Osteocyte (in vitro differentiated cells): ENCODE data around the gene TEAD3. TPM values are rescaled to one million over a fixed set of nuclear protein-coding genes. Genes with fewer than 3 reads are reported as not detected.

ENCODE experiments used
- DNase-seq: peaks from one replicate; pipeline ENCODE4 v3.0.0; 2021; ENCODE audit warnings: mixed read lengths; ENCODE audit not compliant: unreplicated experiment; ENCODE audit errors: extremely low spot score
- H3K27ac Mint-ChIP-seq: one replicate; pipeline ENCODE4 v1.8.0; 2021; ENCODE audit warnings: mild to moderate bottlenecking, mixed read lengths; ENCODE audit not compliant: unreplicated experiment
- H3K27me3 Mint-ChIP-seq: one replicate; pipeline ENCODE4 v1.8.0; 2021; ENCODE audit warnings: mixed read lengths; ENCODE audit not compliant: unreplicated experiment
- H3K36me3 Mint-ChIP-seq: one replicate; pipeline ENCODE4 v1.8.0; 2021; ENCODE audit warnings: mixed read lengths; ENCODE audit not compliant: unreplicated experiment
- H3K4me1 Mint-ChIP-seq: one replicate; pipeline ENCODE4 v1.8.0; 2021; ENCODE audit warnings: mixed read lengths; ENCODE audit not compliant: unreplicated experiment
- H3K4me3 Mint-ChIP-seq: one replicate; pipeline ENCODE4 v1.8.0; 2021; ENCODE audit warnings: mild to moderate bottlenecking, moderate library complexity, mixed read lengths; ENCODE audit not compliant: unreplicated experiment
- H3K9me3 Mint-ChIP-seq: one replicate; pipeline ENCODE4 v1.8.0; 2021; ENCODE audit warnings: mixed read lengths; ENCODE audit not compliant: unreplicated experiment
- total RNA-seq: library from RNA; stranded (reverse); gene quantifications from 2 replicates; pipeline ENCODE4 v1.2.1, GENCODE V29; 2021
- TF ChIP-seq, protein P1 (sequence below): fragments of 200-600 bp; sonication (generic); IDR thresholded peaks from 2 replicates; pipeline ENCODE4 v1.5.0; 2021; ENCODE audit warnings: antibody characterized with exemption, mild to moderate bottlenecking, moderate library complexity

The TEAD3 gene
- total RNA-seq, 1 donor from 2014 or later, result 44.8 TPM

DNA sequence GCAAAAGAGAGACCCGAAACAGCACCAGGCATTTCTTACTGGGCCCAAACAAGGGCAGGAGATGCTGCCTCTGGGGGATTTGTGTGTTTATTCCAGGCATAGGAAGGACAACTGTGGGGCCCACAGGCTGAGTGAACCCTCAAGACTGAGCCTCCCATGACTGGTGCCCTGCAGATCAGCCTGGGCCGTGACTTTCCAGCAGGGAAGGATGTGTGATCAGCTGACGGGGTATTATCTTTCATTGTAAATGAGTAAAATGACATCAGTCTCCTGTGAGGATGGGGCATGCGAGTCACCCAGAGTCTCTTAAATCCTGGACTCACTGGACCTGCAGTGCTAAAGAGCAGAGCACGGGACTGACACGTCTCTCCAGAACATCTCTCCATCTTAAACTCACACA, 3.9 kb upstream of the TEAD3 start:
- peaks cover 5% of the 10 kb centered on the region for H3K27me3 Mint-ChIP-seq

DNA sequence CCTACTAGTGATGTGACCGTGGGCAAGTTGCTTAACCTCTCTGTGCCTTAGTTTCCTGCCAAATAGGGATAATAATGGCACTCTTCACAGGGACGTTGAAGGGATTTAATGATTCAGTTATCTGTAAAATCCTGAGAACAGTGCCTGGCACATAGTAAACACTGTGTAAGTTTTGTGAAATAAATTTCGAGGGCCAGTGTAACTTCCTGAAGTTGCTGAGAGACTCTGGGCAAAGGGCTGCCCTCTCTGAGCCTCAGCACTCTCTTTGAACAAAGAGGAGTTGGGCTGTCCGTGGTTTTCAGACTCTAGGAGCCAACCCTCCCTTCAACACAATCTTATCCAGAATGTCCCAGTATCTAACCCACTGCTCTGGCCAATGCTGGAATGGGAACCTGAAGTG, 2.5 kb upstream of the TEAD3 start:
- no peak for DNase-seq
- no peaks in the 10 kb centered on the region for H3K9me3 Mint-ChIP-seq
- H3K27me3 Mint-ChIP-seq, result no peaks in the 10 kb centered on the region
- no peaks in the 10 kb centered on the region for H3K36me3 Mint-ChIP-seq
- no peak overlapping the region for H3K4me3 Mint-ChIP-seq
- TF ChIP-seq, protein P1, sequence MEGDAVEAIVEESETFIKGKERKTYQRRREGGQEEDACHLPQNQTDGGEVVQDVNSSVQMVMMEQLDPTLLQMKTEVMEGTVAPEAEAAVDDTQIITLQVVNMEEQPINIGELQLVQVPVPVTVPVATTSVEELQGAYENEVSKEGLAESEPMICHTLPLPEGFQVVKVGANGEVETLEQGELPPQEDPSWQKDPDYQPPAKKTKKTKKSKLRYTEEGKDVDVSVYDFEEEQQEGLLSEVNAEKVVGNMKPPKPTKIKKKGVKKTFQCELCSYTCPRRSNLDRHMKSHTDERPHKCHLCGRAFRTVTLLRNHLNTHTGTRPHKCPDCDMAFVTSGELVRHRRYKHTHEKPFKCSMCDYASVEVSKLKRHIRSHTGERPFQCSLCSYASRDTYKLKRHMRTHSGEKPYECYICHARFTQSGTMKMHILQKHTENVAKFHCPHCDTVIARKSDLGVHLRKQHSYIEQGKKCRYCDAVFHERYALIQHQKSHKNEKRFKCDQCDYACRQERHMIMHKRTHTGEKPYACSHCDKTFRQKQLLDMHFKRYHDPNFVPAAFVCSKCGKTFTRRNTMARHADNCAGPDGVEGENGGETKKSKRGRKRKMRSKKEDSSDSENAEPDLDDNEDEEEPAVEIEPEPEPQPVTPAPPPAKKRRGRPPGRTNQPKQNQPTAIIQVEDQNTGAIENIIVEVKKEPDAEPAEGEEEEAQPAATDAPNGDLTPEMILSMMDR, result no peak
- no peak overlapping the region for H3K27ac Mint-ChIP-seq
- peaks cover 40% of the 10 kb centered on the region for H3K4me1 Mint-ChIP-seq

More for the DNA sequence above, 3.9 kb upstream of the TEAD3 start:
- no peak for DNase-seq
- Mint-ChIP-seq H3K9me3 (no peaks in the 10 kb centered on the region), H3K4me3 (no peak overlapping the region), H3K27ac (peak overlapping the region; percentile 17), H3K4me1 (peaks cover 26% of the 10 kb centered on the region), H3K36me3 (no peaks in the 10 kb centered on the region)
- TF ChIP-seq, protein P1, result no peak

DNA sequence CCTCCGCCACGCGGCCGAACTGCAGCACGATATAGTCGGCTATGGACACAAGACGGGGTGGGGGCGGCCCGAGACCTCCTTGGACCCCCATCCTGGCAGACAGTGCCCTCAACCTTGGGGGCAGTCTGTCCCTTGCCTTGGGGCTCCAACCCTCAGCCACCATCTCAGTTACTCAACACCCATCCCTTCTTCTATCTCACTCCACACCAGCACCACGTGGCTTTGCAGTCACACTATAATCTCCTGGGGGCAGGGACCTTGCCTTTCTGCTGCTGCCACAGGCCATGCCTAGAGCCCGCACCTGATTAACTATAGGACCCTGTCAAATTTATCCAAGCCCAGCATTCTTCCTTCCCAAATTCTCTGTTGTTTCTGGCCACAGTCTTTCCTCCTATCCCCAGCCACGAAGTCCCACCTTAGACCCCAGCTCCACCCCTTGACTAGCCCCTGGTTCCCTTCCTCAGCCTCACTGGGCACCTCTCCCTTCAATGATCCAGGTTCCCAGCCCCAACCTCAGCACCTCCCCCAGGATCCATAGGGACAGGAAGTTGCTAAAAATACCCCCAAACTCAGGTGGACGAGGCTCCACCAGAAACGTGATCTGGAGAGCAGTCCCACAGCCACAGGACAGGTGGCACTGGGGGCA, 1.7 kb upstream of the TEAD3 start:
- TF ChIP-seq, protein P1, result no peak
- Mint-ChIP-seq H3K27ac (peak overlapping the region; percentile 93), H3K36me3 (no peaks in the 10 kb centered on the region), H3K4me1 (peaks cover 48% of the 10 kb centered on the region), H3K27me3 (no peaks in the 10 kb centered on the region), H3K4me3 (peak overlapping the region; percentile 79), H3K9me3 (no peaks in the 10 kb centered on the region)
- no peak for DNase-seq

DNA sequence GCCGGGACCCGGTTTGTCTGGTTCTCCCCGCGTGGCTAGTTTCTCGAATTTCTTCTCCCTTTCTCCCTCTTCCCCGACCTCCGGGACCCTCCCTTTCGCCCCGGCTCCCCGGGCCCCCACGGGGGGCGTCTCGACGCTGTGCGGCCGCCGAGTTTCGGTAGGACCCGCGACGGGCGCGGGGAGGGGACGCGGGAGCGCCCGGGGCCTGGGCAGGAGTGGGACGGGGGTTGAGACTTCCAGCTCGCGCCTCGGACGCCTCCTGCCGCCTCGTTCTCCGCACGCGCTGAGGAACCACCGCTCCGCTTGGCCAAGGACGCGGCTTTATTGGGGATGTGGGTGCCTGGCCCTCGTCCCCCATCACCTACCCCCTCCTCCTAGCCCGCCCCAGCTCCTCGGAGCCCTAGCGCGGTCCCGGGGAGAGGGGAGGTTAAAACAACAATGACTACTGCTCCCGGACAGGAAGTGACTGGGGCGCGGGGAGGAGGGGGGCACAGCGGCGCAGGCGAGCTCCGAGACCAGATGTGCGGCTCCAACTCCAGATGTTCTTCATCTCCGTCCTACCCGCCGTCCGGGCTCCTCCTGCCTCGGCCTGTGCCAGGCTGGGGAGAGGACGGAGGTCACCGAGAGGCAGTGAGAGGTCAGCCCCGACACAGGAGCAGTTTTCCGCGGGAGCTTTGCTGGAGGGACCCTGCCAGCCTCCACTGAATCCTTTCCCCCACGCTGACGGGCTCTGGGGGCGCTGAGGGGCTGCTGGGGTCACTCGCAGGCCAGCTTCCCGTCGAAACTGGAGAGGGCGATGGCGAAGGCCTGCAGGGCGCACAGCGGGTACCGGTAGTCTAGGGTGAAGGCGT, 917 bp upstream of the TEAD3 start:
- Mint-ChIP-seq H3K27ac (peak overlapping the region; percentile 93), H3K27me3 (no peaks in the 10 kb centered on the region), H3K36me3 (no peaks in the 10 kb centered on the region), H3K4me1 (peaks cover 56% of the 10 kb centered on the region), H3K9me3 (no peaks in the 10 kb centered on the region), H3K4me3 (peak overlapping the region; percentile 79)
- DNase-seq, result peak; percentile 90
- TF ChIP-seq, protein P1, result no peak
